ENCODE measurements around the gene OSM. TPM values are rescaled to one million over a fixed set of nuclear protein-coding genes. Genes with fewer than 3 reads are reported as not detected.

Gene OSM
- polyA plus RNA-seq, 12 donors, result 0.13 to 1.2 (median 0.36) TPM; not detected in 4

- DNase-seq, result no peak
Measured at GRCh38 chr22:30285176-30285845, 18.7 kb upstream of the OSM start.

- no peak for DNase-seq
Measured at GRCh38 chr22:30284666-30285065, 18.0 kb upstream of the OSM start.

DNA sequence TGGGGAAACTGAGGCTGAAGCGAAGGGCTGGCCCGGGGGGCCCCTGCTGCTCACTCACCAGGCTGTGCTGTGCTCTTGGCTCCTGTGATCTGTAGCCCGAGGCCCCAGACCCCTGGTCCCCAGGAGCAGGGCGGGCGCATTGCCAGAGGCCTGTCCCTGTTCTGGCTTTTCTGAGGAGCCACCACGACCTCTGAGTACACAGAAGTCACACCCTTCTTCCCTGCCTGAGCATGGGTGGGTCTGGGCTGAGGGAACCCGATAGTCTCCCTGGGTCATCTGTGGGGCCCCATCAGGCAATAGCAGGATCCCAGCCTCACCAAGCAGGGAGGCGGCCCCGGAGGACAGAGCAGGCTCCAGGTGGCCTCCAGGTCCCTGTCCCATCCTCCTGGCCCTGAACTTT is 17.5 kb upstream of the OSM start:
- DNase-seq, result no peak

DNA sequence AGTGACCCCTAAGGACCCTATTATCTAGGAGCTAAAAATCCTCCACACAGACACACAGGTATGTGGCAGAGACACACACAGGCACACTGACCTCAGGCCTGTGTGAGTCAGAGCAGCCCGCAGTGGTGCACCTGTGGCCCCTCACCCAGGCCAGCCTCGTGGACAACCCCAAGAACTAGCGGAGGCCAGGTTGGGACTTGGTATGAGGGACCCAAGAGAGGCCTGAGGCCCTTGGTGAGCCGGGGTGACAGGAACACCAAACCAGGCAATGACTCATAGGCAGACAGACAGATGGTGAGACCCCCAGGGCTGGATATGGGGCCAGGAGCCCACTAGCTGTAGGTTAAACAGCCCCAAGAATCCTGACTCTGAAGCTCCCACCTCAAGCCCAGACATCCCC is 16.7 kb upstream of the OSM start:
- no peak for DNase-seq

GRCh38 chr22:30282616-30283046 is 16.0 kb upstream of the OSM start:
- DNase-seq, result no peak

DNA sequence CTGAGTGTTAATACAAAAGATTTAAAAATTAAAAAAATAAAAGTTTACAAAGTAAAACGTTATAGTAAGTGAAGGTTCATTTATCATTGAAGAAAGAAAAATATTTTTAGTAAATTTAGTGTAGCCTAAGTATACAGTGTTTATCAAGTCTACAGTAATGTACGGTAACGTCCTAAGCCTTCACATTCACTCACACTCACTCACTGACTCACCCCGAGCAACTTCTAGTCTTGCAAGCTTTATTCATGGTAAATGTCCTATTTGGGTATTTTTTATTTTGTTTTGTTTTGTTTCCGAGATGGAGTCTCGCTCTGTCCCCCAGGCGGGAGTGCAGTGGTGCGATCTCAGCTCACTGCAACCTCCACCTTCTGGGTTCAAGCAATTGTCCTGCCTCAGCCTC is 13.9 kb upstream of the OSM start:
- no peak for DNase-seq

- no peak for DNase-seq
Measured at GRCh38 chr22:30279932-30280331, 13.3 kb upstream of the OSM start.

DNA sequence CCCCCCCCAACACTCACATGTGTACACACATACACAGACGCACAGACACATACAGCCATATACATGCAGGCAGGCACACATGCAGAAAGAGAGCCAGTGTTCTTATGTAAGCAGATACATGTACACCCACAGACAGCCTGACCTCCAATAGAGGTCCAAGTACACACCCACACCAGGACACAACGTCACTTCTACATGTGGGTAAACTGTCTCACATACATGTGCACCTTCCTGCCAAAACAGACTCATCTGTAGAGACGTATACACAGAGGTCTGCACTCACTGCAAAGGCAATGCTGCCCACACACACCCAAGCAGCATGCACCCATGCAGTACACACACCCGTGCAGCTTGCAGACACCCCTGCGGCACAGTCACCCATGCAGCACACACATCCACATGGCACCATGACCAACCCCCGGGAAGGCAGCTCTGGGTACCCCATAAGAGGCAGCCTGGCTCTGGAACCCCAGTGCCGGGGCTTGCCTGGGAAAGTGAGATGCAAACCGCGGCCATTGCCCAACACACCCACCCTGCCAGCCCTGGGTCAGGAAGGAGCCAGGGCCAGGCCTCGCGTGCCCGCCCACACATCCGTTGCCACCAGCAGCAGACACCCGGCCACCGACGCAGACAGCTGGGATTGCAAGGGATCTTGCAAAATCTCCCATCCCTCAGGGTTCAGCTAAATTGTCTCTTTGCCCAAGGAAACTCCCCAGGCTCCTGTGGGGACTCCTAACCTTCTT is 12.6 kb upstream of the OSM start:
- no peak for DNase-seq

GRCh38 chr22:30277547-30278344 is 11.1 kb upstream of the OSM start:
- DNase-seq, result no peak

DNA sequence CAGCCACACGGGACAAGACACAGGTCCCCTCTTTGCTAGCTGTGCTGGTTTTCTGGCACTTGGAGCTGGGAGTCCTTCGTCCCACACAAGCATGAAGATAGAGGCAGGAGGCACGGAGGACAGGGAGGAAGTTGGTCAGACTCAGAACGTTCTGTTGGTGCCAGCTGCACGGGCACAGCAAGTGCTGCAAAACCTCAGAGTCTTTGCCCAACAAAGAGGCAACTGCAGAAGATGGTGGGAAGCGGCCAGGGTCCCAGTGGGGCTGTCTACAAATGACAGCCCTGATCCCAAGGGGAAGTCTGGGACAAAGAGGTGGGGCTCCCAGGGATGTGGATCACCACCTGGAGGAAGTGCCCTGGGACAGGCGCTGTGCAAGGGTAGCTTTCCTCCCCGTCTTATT is 9.4 kb upstream of the OSM start:
- no peak for DNase-seq

GRCh38 chr22:30275625-30276024 is 9.0 kb upstream of the OSM start:
- no peak for DNase-seq

GRCh38 chr22:30274437-30274812 is 7.8 kb upstream of the OSM start:
- DNase-seq, result no peak

- no peak for DNase-seq
Measured at GRCh38 chr22:30273711-30274436, 7.2 kb upstream of the OSM start.

GRCh38 chr22:30272781-30273601 is 6.3 kb upstream of the OSM start:
- no peak for DNase-seq

- DNase-seq, result no peak
Measured at GRCh38 chr22:30270832-30271231, 4.2 kb upstream of the OSM start.

GRCh38 chr22:30268331-30268730 is 1.7 kb upstream of the OSM start:
- DNase-seq, result no peak

DNA sequence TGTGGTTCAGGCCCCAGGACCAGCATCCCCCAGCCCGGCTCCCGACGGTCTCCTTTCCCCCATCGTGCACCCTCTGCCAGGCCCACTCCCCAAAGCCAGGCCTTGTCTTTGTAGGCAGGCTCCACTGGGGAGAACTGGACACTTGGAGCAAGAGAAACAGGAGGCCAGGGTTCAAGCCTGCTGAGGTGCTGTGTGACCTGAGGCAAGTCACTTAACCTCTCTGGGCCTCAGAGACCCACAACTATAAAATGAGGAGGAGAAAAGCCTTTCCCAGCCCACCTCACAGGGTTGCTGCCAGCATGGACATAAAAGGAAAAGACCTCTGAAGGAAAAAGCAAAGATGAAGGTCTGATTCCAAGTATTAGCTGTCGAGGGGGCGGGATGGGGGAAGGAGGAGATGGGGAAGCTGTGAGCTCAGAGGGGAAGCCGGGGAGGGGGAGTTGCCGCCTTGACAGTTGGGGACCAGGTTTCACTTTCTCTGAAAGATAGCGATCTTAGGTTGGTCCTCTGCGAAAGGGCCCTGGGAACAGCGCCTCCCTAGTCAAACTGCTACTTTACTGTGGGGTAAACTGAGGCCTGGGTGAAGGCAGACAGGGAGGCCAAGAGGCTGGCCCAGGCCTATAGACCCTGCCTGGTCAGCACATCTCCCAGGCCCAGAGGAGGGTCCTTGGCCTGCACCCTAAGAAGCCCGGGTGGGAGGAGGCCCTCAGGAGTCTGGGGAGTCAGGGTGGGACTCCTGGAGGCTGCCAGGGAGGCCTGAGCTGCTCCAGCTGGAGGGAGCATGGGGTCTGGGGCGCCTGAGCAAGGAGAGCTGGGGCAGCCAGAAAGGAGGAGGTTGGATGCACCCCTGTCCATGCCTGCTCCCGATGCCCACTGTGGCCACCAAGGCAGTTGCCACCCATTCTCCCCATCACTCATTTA is 991 bp upstream of the OSM start:
- no peak for DNase-seq

- DNase-seq, result no peak
Measured at GRCh38 chr22:30265823-30266444, 717 bp downstream of the OSM start.

DNA sequence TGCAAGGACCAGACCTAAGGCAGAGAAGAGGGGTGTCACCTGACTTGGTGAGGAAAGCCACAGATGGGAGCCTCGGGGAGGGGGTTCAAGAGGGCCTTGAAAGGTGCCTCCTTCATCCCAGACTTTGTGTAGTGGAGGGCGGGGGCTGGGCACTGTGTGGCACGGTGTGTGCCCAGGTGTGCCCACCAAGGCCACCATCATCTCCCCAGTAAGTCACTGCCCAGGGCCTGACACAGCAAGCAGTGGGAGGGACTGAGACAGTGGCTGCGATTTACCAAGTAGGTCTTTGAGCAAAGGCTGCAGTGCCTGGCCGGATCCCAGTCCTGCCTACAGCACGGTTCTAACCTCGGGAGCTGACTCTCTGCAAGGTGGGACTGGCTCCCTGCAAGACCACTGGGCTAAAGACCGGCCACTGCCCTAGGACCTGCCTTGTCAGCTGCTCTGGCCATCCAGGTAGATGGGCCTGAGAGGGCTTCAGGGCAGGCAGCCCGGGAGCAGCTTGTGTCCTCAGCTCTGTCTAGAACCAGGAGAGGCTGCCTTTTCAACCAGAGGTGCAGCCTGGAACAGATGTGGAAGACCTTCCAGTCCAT is 1.4 kb downstream of the OSM start:
- DNase-seq, result no peak

Data from muscle of arm (tissue), 12 donors.